ENCODE data around the gene UBXN11. TPM values are rescaled to one million over a fixed set of nuclear protein-coding genes. Genes with fewer than 3 reads are reported as not detected.

Gene UBXN11
- total and polyA plus RNA-seq, 2 of the 13 experiments (the other 11 are each of a cell fraction or from before 2014, with no cell fraction given), result 9.3 to 10.4 TPM

GRCh38 chr1:26350701-26351589 lies 44.5 kb upstream of the UBXN11 start (continued):
- TF ChIP-seq REPIN1 (CRISPR knock-in tag; IDR thresholded peaks at IDR 0.05; ENCODE audit: borderline replicate concordance, low read depth) (peak; percentile 97), ZNF235 (CRISPR knock-in tag; IDR thresholded peaks at IDR 0.05; ENCODE audit: borderline replicate concordance) (no peak), KDM1A (CRISPR knock-in tag; IDR thresholded peaks at IDR 0.05) (no peak; the same call in none of the 2 replicates), MEIS2 (CRISPR knock-in tag; IDR thresholded peaks at IDR 0.05) (no peak; the same call in 1 of the 2 replicates), ZNF317 (CRISPR knock-in tag; IDR thresholded peaks at IDR 0.05) (peak; percentile 79; the same call in 1 of the 2 replicates), RFX5 (IDR thresholded peaks at IDR 0.05; ENCODE audit: low read depth, low read length) (0 out of 2 replicates have a peak, but pooled peaks have one; percentile 38), MAFF (IDR thresholded peaks at IDR 0.05; ENCODE audit: low read depth, low read length) (peak; percentile 64), ZSCAN12 (CRISPR knock-in tag; IDR thresholded peaks at IDR 0.05) (no peak), PAWR (CRISPR knock-in tag; IDR thresholded peaks at IDR 0.05; ENCODE audit: borderline replicate concordance) (no peak), PITX1 (CRISPR knock-in tag; IDR thresholded peaks at IDR 0.05) (peak; percentile 93), ZKSCAN1 (IDR thresholded peaks at IDR 0.05; ENCODE audit: low read length) (no peak), ZNF772 (CRISPR knock-in tag; IDR thresholded peaks at IDR 0.05) (peak; percentile 76), ZBTB33 (CRISPR knock-in tag; IDR thresholded peaks at IDR 0.05) (no peak), NCOA2 (CRISPR knock-in tag; IDR thresholded peaks at IDR 0.05) (peak; percentile 91), NR3C1 (CRISPR knock-in tag; IDR thresholded peaks at IDR 0.05) (no peak), DPF2 (CRISPR knock-in tag; IDR thresholded peaks at IDR 0.05; ENCODE audit: borderline replicate concordance, low read depth) (peak; percentile 99)
- TF ChIP-seq, protein P1, sequence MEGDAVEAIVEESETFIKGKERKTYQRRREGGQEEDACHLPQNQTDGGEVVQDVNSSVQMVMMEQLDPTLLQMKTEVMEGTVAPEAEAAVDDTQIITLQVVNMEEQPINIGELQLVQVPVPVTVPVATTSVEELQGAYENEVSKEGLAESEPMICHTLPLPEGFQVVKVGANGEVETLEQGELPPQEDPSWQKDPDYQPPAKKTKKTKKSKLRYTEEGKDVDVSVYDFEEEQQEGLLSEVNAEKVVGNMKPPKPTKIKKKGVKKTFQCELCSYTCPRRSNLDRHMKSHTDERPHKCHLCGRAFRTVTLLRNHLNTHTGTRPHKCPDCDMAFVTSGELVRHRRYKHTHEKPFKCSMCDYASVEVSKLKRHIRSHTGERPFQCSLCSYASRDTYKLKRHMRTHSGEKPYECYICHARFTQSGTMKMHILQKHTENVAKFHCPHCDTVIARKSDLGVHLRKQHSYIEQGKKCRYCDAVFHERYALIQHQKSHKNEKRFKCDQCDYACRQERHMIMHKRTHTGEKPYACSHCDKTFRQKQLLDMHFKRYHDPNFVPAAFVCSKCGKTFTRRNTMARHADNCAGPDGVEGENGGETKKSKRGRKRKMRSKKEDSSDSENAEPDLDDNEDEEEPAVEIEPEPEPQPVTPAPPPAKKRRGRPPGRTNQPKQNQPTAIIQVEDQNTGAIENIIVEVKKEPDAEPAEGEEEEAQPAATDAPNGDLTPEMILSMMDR (CRISPR knock-in tag; IDR thresholded peaks at IDR 0.05), result 0 out of 2 replicates have a peak, but pooled peaks have one; percentile 11
- TF ChIP-seq, protein P2, sequence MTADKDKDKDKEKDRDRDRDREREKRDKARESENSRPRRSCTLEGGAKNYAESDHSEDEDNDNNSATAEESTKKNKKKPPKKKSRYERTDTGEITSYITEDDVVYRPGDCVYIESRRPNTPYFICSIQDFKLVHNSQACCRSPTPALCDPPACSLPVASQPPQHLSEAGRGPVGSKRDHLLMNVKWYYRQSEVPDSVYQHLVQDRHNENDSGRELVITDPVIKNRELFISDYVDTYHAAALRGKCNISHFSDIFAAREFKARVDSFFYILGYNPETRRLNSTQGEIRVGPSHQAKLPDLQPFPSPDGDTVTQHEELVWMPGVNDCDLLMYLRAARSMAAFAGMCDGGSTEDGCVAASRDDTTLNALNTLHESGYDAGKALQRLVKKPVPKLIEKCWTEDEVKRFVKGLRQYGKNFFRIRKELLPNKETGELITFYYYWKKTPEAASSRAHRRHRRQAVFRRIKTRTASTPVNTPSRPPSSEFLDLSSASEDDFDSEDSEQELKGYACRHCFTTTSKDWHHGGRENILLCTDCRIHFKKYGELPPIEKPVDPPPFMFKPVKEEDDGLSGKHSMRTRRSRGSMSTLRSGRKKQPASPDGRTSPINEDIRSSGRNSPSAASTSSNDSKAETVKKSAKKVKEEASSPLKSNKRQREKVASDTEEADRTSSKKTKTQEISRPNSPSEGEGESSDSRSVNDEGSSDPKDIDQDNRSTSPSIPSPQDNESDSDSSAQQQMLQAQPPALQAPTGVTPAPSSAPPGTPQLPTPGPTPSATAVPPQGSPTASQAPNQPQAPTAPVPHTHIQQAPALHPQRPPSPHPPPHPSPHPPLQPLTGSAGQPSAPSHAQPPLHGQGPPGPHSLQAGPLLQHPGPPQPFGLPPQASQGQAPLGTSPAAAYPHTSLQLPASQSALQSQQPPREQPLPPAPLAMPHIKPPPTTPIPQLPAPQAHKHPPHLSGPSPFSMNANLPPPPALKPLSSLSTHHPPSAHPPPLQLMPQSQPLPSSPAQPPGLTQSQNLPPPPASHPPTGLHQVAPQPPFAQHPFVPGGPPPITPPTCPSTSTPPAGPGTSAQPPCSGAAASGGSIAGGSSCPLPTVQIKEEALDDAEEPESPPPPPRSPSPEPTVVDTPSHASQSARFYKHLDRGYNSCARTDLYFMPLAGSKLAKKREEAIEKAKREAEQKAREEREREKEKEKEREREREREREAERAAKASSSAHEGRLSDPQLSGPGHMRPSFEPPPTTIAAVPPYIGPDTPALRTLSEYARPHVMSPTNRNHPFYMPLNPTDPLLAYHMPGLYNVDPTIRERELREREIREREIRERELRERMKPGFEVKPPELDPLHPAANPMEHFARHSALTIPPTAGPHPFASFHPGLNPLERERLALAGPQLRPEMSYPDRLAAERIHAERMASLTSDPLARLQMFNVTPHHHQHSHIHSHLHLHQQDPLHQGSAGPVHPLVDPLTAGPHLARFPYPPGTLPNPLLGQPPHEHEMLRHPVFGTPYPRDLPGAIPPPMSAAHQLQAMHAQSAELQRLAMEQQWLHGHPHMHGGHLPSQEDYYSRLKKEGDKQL (CRISPR knock-in tag; IDR thresholded peaks at IDR 0.05; ENCODE audit: low read depth), result peak; percentile 86; the same call in 1 of the 2 replicates
- TF ChIP-seq, protein P3, sequence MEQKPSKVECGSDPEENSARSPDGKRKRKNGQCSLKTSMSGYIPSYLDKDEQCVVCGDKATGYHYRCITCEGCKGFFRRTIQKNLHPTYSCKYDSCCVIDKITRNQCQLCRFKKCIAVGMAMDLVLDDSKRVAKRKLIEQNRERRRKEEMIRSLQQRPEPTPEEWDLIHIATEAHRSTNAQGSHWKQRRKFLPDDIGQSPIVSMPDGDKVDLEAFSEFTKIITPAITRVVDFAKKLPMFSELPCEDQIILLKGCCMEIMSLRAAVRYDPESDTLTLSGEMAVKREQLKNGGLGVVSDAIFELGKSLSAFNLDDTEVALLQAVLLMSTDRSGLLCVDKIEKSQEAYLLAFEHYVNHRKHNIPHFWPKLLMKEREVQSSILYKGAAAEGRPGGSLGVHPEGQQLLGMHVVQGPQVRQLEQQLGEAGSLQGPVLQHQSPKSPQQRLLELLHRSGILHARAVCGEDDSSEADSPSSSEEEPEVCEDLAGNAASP (CRISPR knock-in tag; IDR thresholded peaks at IDR 0.05; ENCODE audit: borderline replicate concordance), result peak; percentile 88; the same call in 1 of the 2 replicates
